A549 (cell line): ENCODE data around the gene CGN. TPM values are rescaled to one million over a fixed set of nuclear protein-coding genes. Genes with fewer than 3 reads are reported as not detected.

Source experiments
- ATAC-seq, 2 experiments: fragments of 200-7000 bp in 1 of 2; fragments of >200 bp in 1 of 2; cut with Nextera tagmentation in 1 of 2; cut with Tn5 transposase in 1 of 2; 3 replicates each; pipeline versions ENCODE4 v1.8.0 to v1.9.1; 2018 to 2020; ENCODE audit warnings: mild to moderate bottlenecking in 1 of 2, moderate library complexity in 1 of 2
- CTCF ChIA-PET: fragments of 300-600 bp; sonication (Branson Sonifier 250); formaldehyde crosslinking; extraction: SDS; loops from one replicate; lab custom pipeline; 2021; ENCODE audit warnings: antibody characterized with exemption, inconsistent platforms; lab: Yijun Ruan, JAX
- POLR2A ChIA-PET: fragments of 350-600 bp; formaldehyde crosslinking; extraction: SDS; loops from one replicate; lab custom pipeline; 2021; ENCODE audit warnings: antibody characterized with exemption, inconsistent platforms; lab: Yijun Ruan, JAX
- DNase-seq, 2 experiments: peaks; one replicate each; pipeline versions ENCODE4 v3.0.0 to v3.0.0-alpha.2; 2011 to 2016; ENCODE audit warnings: low read depth in 1 of 2, low spot score in 1 of 2
- FAIRE-seq: peaks from 2 replicates; lab custom pipeline; 2011; peaks lifted over from hg19 to GRCh38; lab: Jason Lieb, UNC
- H3K27ac ChIP-seq, 2 experiments: fragments of >200 bp; sonication (Bioruptor Twin); formaldehyde crosslinking; 3 replicates each; pipeline ENCODE4 v1.5.1; 2016 to 2017
- H3K4me1 ChIP-seq: fragments of >200 bp; sonication (Bioruptor Twin); formaldehyde crosslinking; 3 replicates; pipeline ENCODE4 v1.6.1; 2016
- H3K4me2 ChIP-seq: fragments of >200 bp; sonication (Bioruptor Twin); formaldehyde crosslinking; 3 replicates; pipeline ENCODE4 v1.6.1; 2016
- H3K4me3 ChIP-seq: fragments of >200 bp; sonication (Bioruptor Twin); formaldehyde crosslinking; 3 replicates; pipeline ENCODE4 v1.5.1; 2016
- H3K9me3 ChIP-seq: fragments of >200 bp; sonication (Bioruptor Twin); formaldehyde crosslinking; 3 replicates; pipeline ENCODE4 v1.6.1; 2016
- BCL3 ChIP-seq: fragments of >200 bp; sonication (Bioruptor Twin); formaldehyde crosslinking; IDR thresholded peaks from 3 replicates; pipeline ENCODE4 v1.6.1; 2016
- CHD2 ChIP-seq: fragments of 150-350 bp; IDR thresholded peaks from 2 replicates; pipeline ENCODE4 v1.6.1; 2014; ENCODE audit warnings: low read length; ENCODE audit not compliant: partially characterized antibody
- E2F6 ChIP-seq: IDR thresholded peaks from 2 replicates; pipeline ENCODE4 v1.6.1; 2012; ENCODE audit warnings: low read depth, borderline replicate concordance
- EHF ChIP-seq: fragments of 250-450 bp; sonication (Bioruptor Pico); IDR thresholded peaks from 2 replicates; pipeline ENCODE4 v1.5.0; 2020; ENCODE audit warnings: mild to moderate bottlenecking
- EHMT2 ChIP-seq: fragments of 200-600 bp; sonication (generic); IDR thresholded peaks from 2 replicates; pipeline ENCODE4 v1.6.1; 2016; ENCODE audit warnings: antibody characterized with exemption, low read depth, mild to moderate bottlenecking, moderate library complexity
- ELK1 ChIP-seq: fragments of 150-350 bp; IDR thresholded peaks from 2 replicates; pipeline ENCODE4 v1.6.1; 2014; ENCODE audit warnings: low read depth, mild to moderate bottlenecking, low read length
- EP300 ChIP-seq, 2 experiments: fragments of >200 bp; sonication (Bioruptor Twin); formaldehyde crosslinking; IDR thresholded peaks; 2 replicates in 1 of 2; 3 replicates in 1 of 2; pipeline ENCODE4 v1.6.1; 2016 to 2017
- FOXS1 ChIP-seq: fragments of 250-450 bp; sonication (Bioruptor Pico); IDR thresholded peaks from 2 replicates; pipeline ENCODE4 v1.5.0; 2020; ENCODE audit warnings: mild to moderate bottlenecking, moderate library complexity
- HDAC2 ChIP-seq: fragments of 200-600 bp; sonication (generic); IDR thresholded peaks from 2 replicates; pipeline ENCODE4 v1.6.1; 2016
- HEYL ChIP-seq: fragments of 250-450 bp; sonication (Bioruptor Pico); IDR thresholded peaks from 2 replicates; pipeline ENCODE4 v1.8.0; 2021; ENCODE audit warnings: mild to moderate bottlenecking, moderate library complexity
- HMGXB4 ChIP-seq: fragments of 250-450 bp; sonication (Bioruptor Pico); IDR thresholded peaks from 2 replicates; pipeline ENCODE4 v1.5.0; 2021; ENCODE audit warnings: mild to moderate bottlenecking, moderate library complexity, borderline replicate concordance
- JUN ChIP-seq, 2 experiments: fragments of >200 bp; sonication (Bioruptor Twin); formaldehyde crosslinking; IDR thresholded peaks; 2 replicates in 1 of 2; 3 replicates in 1 of 2; pipeline ENCODE4 v1.6.1; 2016 to 2017
- MAFK ChIP-seq: fragments of 450-650 bp; IDR thresholded peaks from 2 replicates; pipeline ENCODE4 v1.6.1; 2014; ENCODE audit not compliant: partially characterized antibody
- MAX ChIP-seq: IDR thresholded peaks from 2 replicates; pipeline ENCODE4 v1.6.1; 2012
- MAZ ChIP-seq: fragments of 150-350 bp; IDR thresholded peaks from 2 replicates; pipeline ENCODE4 v1.6.1; 2014; ENCODE audit warnings: antibody characterized with exemption, low read depth, low read length, borderline replicate concordance
- MYC ChIP-seq: IDR thresholded peaks from 2 replicates; pipeline ENCODE4 v1.6.1; 2012; ENCODE audit warnings: mild to moderate bottlenecking, inconsistent platforms, low read length, improper control_type of control experiment, borderline replicate concordance
- NFE2L2 ChIP-seq: fragments of 150-350 bp; conservative IDR thresholded peaks from 2 replicates; pipeline ENCODE4 v1.6.1; 2014; ENCODE audit warnings: low read length
- NPAS2 ChIP-seq: fragments of 250-450 bp; sonication (Bioruptor Pico); IDR thresholded peaks from 2 replicates; pipeline ENCODE4 v1.8.0; 2022; ENCODE audit warnings: mild to moderate bottlenecking, moderate library complexity, borderline replicate concordance
- POLR2A ChIP-seq: IDR thresholded peaks from 2 replicates; pipeline ENCODE4 v1.6.1; 2012; ENCODE audit warnings: mild to moderate bottlenecking, low read length
- RARB ChIP-seq: fragments of 250-450 bp; sonication (Bioruptor Pico); IDR thresholded peaks from 2 replicates; pipeline ENCODE4 v1.8.0; 2021; ENCODE audit warnings: mild to moderate bottlenecking, moderate library complexity
- RCOR1 ChIP-seq: fragments of 150-350 bp; IDR thresholded peaks from 2 replicates; pipeline ENCODE4 v1.6.1; 2014; ENCODE audit warnings: antibody characterized with exemption, low read length, low read depth
- SREBF2 ChIP-seq: fragments of 450-650 bp; IDR thresholded peaks from 2 replicates; pipeline ENCODE4 v1.6.1; 2014; ENCODE audit warnings: mild to moderate bottlenecking, moderate library complexity
- ZFP36 ChIP-seq: fragments of 450-650 bp; IDR thresholded peaks from 2 replicates; pipeline ENCODE4 v1.6.1; 2014; ENCODE audit warnings: borderline replicate concordance; ENCODE audit not compliant: partially characterized antibody
- ZNF302 ChIP-seq: fragments of 250-450 bp; sonication (Bioruptor Pico); IDR thresholded peaks from 2 replicates; pipeline ENCODE4 v1.9.0; 2021; ENCODE audit warnings: inconsistent platforms, mild to moderate bottlenecking, moderate library complexity
- WGBS: methylation state at CpG from one replicate; pipeline ENCODE4 v1.1.6; 2017; ENCODE audit errors: missing lambda C conversion rate; 5-methylcytosine and 5-hydroxymethylcytosine counted together
- polyA plus RNA-seq, 4 experiments: library from polyadenylated mRNA; depleted of rRNA in 3 of 4; stranded (reverse); fragments of >200 nt; fragmentation: RNase III in 1 of 4; extraction: RNeasy Plus Mini Kit Qiagen cat#74134 plus additional on column Dnase treatment in 1 of 4; gene quantifications; 2 replicates in 3 of 4; 3 replicates in 1 of 4; pipeline ENCODE4 v1.2.3, GENCODE V29; 2011 to 2017
- TF ChIP-seq, protein P1 (sequence below): fragments of 250-450 bp; sonication (Bioruptor Pico); IDR thresholded peaks from 2 replicates; pipeline ENCODE4 v1.5.0; 2020; ENCODE audit warnings: low read depth, mild to moderate bottlenecking, moderate library complexity

Gene CGN
- polyA plus RNA-seq, 2 of the 4 experiments (the other 2 are of a cell fraction): 1.8 to 2.3 TPM

- CTCF ChIA-PET: interaction anchor here (1.1 to 2.2 kb wide), 9 partner anchors 10 to 194 kb away, joined by 3 to 11 read pairs (median 4); no protein-coding TSS in a partner anchor
- no peaks in the 10 kb centered on the region for H3K9me3 ChIP-seq
- TF ChIP-seq ELK1 (no peak), MAFK (no peak), EHF (CRISPR knock-in tag) (no peak), HMGXB4 (CRISPR knock-in tag) (no peak), JUN (IDR thresholded peaks at IDR 0.05) (no peak), E2F6 (no peak), MAZ (no peak), EP300 (IDR thresholded peaks at IDR 0.05) (no peak), BCL3 (no peak), CHD2 (no peak)
- TF ChIP-seq, protein P1, sequence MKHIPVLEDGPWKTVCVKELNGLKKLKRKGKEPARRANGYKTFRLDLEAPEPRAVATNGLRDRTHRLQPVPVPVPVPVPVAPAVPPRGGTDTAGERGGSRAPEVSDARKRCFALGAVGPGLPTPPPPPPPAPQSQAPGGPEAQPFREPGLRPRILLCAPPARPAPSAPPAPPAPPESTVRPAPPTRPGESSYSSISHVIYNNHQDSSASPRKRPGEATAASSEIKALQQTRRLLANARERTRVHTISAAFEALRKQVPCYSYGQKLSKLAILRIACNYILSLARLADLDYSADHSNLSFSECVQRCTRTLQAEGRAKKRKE (CRISPR knock-in tag): no peak
- peak overlapping the region; percentile 93 for H3K4me3 ChIP-seq
- ATAC-seq (peak; percentile 22; a peak in 5 of 6 replicates), FAIRE-seq (no peak), DNase-seq (peak in 1 of 2 experiments; percentile 37)
- under 1% methylated on average over 13 of the region's 13 CpGs for WGBS
- POLR2A ChIA-PET: interaction anchor here (0.5 to 3.0 kb wide), 9 partner anchors 8 to 191 kb away, joined by 3 to 44 read pairs (median 5); partner anchors contain the start of genes CGN, POGZ and SNX27
- peaks cover 71% of the 10 kb centered on the region for H3K4me1 ChIP-seq
- H3K27ac ChIP-seq: peak overlapping the region; percentile 79 to 85
- H3K4me2 ChIP-seq: peak overlapping the region; percentile 96
These were observed 29.8 kb downstream of the CGN start for GRCh38 chr1:151540982-151541377.

GRCh38 chr1:151541752-151542151 is 30.6 kb downstream of the CGN start:
- no peak for FAIRE-seq
- Histone ChIP-seq H3K27ac (peak overlapping the region; percentile 79 to 85), H3K4me1 (peaks cover 72% of the 10 kb centered on the region), H3K4me3 (peak overlapping the region; percentile 93), H3K9me3 (no peaks in the 10 kb centered on the region), H3K4me2 (peak overlapping the region; percentile 96)
- no peak for TF ChIP-seq MAX
- TF ChIP-seq HDAC2: no peak
- no peak for TF ChIP-seq POLR2A
- TF ChIP-seq CHD2: no peak
- no peak for TF ChIP-seq MYC
- TF ChIP-seq SREBF2: no peak
- no peak for TF ChIP-seq EHF (CRISPR knock-in tag)
- TF ChIP-seq ZNF302 (CRISPR knock-in tag): no peak
- TF ChIP-seq, protein P1 (CRISPR knock-in tag): no peak
- TF ChIP-seq ZFP36: no peak
- no peak for TF ChIP-seq NFE2L2
- TF ChIP-seq NPAS2: no peak
- no peak for TF ChIP-seq HEYL (CRISPR knock-in tag)
- no peak for TF ChIP-seq FOXS1 (CRISPR knock-in tag)
- no peak for TF ChIP-seq EHMT2
- TF ChIP-seq RCOR1: no peak
- TF ChIP-seq RARB: no peak
- TF ChIP-seq EP300 (IDR thresholded peaks at IDR 0.05): no peak
- POLR2A ChIA-PET: interaction anchor here (1.7 to 3.0 kb wide), 3 partner anchors 8 to 82 kb away, joined by 7 to 44 read pairs (median 8); partner anchors contain the start of gene POGZ
- 20% methylated on average over 5 of the region's 5 CpGs for WGBS
- no peak for ATAC-seq
- CTCF ChIA-PET: interaction anchor here (0.6 to 2.2 kb wide), 12 partner anchors 11 to 303 kb away, joined by 3 to 11 read pairs (median 4); no protein-coding TSS in a partner anchor
- no peak for DNase-seq
